SH-SY5Y (cell line): ENCODE measurements around the gene AKR1C2.

ENCODE experiments used
- GATA2 ChIP-seq: IDR thresholded peaks from 2 replicates; pipeline ENCODE4 v1.6.1; 2011; ENCODE audit warnings: mild to moderate bottlenecking, low read depth, low read length
- GATA3 ChIP-seq: IDR thresholded peaks from 2 replicates; pipeline ENCODE4 v1.6.1; 2011; ENCODE audit warnings: low read depth, mild to moderate bottlenecking, low read length, moderate library complexity

DNA sequence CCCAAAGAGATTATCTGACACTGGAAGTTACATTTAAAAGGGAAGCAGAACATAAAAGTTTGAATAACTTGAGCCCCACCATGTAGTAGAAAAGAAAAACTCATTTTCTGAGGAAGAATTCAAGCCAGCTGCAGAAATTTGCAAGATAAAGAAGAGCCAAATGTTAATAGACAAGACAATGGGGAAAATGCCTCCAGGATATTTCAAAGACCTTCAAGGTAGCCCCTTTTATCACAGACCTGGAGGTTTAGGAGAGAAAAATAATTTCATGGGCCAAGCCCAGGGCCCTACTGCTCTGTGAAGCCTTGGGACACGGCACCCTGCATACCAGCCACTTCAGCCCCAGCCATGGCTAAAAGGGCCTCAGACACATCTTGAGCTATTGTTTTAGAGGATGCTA lies 58.8 kb downstream of the AKR1C2 start:
- TF ChIP-seq GATA2 (no peak), GATA3 (no peak)
